Measurements from ENCODE around the gene C3orf20. TPM values are rescaled to one million over a fixed set of nuclear protein-coding genes. Genes with fewer than 3 reads are reported as not detected.

The C3orf20 gene
- total RNA-seq, 4 donors from 2014 or later: not detected

DNA sequence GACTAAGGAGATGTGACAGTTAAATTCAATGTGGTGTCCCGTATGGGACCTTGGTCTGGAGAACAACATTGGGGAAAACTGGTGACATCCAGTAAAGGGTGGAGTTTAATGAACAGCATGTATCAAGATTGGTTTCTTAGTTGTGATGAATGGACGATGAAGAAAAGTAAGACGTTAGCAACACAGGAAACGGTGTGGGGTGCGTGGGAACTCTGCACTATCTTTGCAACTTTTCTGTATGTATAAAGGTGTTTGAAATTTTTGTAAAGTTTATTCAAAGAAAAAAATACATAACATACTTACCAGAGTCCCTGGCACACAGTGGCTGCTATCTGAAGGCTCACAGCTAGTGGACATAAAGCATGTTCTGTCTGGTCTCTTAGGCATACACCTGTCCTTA lies 29.5 kb upstream of the C3orf20 start:
- Histone ChIP-seq H3K4me3 (no peak overlapping the region), H3K36me3 (no peaks in the 10 kb centered on the region), H3K4me1 (peaks cover 0 to 6% (median 0%) of the 10 kb centered on the region in 4 donors), H3K9me3 (no peaks in the 10 kb centered on the region), H3K27ac (no peak overlapping the region), H3K27me3 (peaks cover 0 to 18% of the 10 kb centered on the region in 2 donors)
- TF ChIP-seq EP300 (IDR thresholded peaks at IDR 0.05) (no peak), POLR2A (IDR thresholded peaks at IDR 0.05) (no peak)
- TF ChIP-seq, protein P1, sequence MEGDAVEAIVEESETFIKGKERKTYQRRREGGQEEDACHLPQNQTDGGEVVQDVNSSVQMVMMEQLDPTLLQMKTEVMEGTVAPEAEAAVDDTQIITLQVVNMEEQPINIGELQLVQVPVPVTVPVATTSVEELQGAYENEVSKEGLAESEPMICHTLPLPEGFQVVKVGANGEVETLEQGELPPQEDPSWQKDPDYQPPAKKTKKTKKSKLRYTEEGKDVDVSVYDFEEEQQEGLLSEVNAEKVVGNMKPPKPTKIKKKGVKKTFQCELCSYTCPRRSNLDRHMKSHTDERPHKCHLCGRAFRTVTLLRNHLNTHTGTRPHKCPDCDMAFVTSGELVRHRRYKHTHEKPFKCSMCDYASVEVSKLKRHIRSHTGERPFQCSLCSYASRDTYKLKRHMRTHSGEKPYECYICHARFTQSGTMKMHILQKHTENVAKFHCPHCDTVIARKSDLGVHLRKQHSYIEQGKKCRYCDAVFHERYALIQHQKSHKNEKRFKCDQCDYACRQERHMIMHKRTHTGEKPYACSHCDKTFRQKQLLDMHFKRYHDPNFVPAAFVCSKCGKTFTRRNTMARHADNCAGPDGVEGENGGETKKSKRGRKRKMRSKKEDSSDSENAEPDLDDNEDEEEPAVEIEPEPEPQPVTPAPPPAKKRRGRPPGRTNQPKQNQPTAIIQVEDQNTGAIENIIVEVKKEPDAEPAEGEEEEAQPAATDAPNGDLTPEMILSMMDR (IDR thresholded peaks at IDR 0.05): no peak
- WGBS, 2 donors: 79 to 80% methylated on average over 5 of the region's 5 CpGs
- DNase-seq (ENCODE audit: low spot score in 2 of 2): no peak

- H3K27me3 ChIP-seq: peaks cover 0 to 12% of the 10 kb centered on the region in 2 donors
- H3K27ac ChIP-seq: no peak overlapping the region
- WGBS, 2 donors: 80 to 83% methylated on average over 6 of the region's 6 CpGs
- no peaks in the 10 kb centered on the region for H3K9me3 ChIP-seq
- DNase-seq (ENCODE audit: low spot score in 2 of 2): no peak
- TF ChIP-seq, protein P1 (IDR thresholded peaks at IDR 0.05): no peak
- TF ChIP-seq EP300 (IDR thresholded peaks at IDR 0.05) (no peak), POLR2A (IDR thresholded peaks at IDR 0.05) (no peak)
- no peaks in the 10 kb centered on the region for H3K36me3 ChIP-seq
- H3K4me3 ChIP-seq: no peak overlapping the region
- H3K4me1 ChIP-seq: peaks cover 0 to 10% (median 0%) of the 10 kb centered on the region in 4 donors
Measured at GRCh38 chr3:14646131-14646573, 28.8 kb upstream of the C3orf20 start.

DNA sequence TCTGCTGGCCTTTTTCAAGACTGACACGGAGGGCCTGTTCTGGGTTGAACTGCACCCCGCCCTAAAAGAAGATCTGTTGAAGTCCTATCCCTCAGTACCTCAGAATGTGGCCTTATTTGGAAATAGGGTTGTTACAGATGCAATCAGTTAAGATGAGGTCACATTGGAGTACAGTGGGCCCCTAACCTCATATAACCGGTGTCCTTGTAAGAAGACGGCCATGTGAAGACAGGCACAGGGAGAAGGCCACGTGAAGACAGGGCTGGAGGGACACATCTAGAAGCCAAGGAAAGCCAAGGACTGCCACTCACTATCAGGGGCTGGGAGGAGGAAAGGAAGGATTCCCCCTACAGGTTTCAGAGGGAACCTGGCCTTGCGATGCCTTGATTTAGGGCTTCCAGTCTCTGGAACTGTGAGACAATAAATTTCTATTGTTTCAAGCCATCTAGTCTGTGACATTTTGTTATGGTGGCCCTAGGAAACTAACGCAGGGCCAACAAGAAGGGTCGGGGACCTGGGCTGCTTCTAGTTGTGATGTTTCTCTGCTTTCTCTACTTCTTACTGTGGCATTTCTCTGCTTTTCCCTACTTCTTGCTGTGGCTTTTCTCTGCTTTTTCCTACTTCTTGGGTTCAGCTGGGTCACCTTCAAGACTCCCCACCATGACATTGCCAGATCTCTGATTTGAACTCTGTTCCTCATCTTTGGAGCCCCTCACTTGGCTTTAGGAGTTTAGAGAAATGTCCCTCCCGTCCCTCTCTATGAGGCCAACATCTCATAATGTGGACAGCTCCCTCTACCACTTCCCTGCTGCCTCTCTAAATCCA lies 28.1 kb upstream of the C3orf20 start:
- H3K4me3 ChIP-seq: no peak overlapping the region
- DNase-seq (ENCODE audit: low spot score in 2 of 2): no peak
- no peak overlapping the region for H3K27ac ChIP-seq
- peaks cover 0 to 10% (median 0%) of the 10 kb centered on the region in 4 donors for H3K4me1 ChIP-seq
- H3K27me3 ChIP-seq: peaks cover 0 to 7% of the 10 kb centered on the region in 2 donors
- no peak for TF ChIP-seq EP300 (IDR thresholded peaks at IDR 0.05)
- TF ChIP-seq POLR2A (IDR thresholded peaks at IDR 0.05): no peak
- TF ChIP-seq, protein P1 (IDR thresholded peaks at IDR 0.05): no peak
- WGBS, 2 donors: 67 to 70% methylated on average over 9 of the region's 9 CpGs
- H3K9me3 ChIP-seq: no peaks in the 10 kb centered on the region
- H3K36me3 ChIP-seq: no peaks in the 10 kb centered on the region

DNA sequence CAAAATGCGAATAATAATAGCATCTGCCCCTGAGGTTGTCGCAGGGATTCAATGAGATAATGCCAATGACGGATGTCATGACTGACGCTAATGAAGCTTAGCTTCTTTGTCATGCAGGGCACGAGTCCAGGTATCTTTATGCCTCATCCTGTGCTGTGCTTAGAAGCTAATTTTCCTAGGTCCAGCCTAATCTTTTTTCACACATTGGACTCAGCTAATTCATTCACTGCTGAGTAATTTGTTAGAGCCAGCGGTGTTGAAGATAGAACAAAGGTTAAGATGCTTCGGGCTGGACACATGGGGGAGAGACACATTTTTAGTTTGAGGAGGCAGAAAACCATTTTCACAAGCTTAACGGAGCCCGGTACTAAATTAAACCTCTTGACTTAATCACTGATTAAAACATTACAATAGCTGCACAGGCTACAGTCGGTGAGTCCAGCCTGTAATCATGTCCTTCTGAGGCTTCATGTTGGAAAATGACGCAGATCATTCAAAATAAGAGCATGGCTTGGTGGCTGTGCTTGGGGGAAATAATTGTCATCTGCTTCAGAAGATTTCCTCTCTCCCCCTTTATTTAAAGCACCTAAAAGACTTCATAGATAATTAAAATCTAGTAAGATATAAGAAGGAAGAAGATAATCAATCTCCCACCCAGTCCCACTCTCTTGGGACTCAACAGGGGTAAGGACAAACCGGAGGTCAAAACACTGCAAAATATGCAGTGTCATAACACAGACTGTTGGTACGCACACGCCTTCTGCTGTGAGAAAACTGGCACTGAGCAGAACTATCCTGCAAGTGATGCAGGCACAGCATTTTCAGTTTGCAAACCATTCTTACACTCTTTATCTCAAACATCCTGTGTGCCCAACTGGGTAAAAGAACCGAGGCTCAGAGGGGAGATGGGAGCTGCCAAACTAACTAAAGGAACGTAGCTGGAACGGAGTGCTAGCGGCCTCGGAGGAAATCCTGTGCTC lies 26.7 kb upstream of the C3orf20 start:
- DNase-seq (ENCODE audit: low spot score in 2 of 2): no peak
- Histone ChIP-seq H3K36me3 (no peaks in the 10 kb centered on the region), H3K9me3 (no peaks in the 10 kb centered on the region), H3K27me3 (no peaks in the 10 kb centered on the region), H3K27ac (no peak overlapping the region), H3K4me1 (peaks cover 0 to 22% (median 10%) of the 10 kb centered on the region in 4 donors), H3K4me3 (no peak overlapping the region)
- WGBS, 2 donors: 71 to 73% methylated on average over 19 of the region's 19 CpGs
- TF ChIP-seq EP300 (IDR thresholded peaks at IDR 0.05) (no peak), POLR2A (IDR thresholded peaks at IDR 0.05) (no peak)
- TF ChIP-seq, protein P1 (IDR thresholded peaks at IDR 0.05): no peak

All from tibial nerve (tissue), 4 donors.